ENCODE results near the gene WNT2B. TPM values are rescaled to one million over a fixed set of nuclear protein-coding genes. Genes with fewer than 3 reads are reported as not detected.
"Not testable (repeated sequence)": the region's sequence is repeated elsewhere in the genome, so short reads cannot be mapped to it uniquely, and the experiment has no call there.

WNT2B gene
- polyA plus RNA-seq, 6 donors from 2014 or later: 0.03 to 0.59 (median 0.20) TPM; not detected in 1

GRCh38 chr1:112487686-112488085 is 21.1 kb upstream of the WNT2B start:
- DNase-seq; H3K9me3 Mint-ChIP-seq; ATAC-seq (ENCODE audit: low read depth in 2 of 2); H3K4me3 Mint-ChIP-seq; H3K36me3 Mint-ChIP-seq; H3K4me1 Mint-ChIP-seq; H3K27ac Mint-ChIP-seq: not testable (repeated sequence)
- H3K27me3 Mint-ChIP-seq: peaks cover 19 to 28% (median 25%) of the 10 kb centered on the region in 3 donors

GRCh38 chr1:112488141-112488540 is 20.6 kb upstream of the WNT2B start:
- H3K27ac Mint-ChIP-seq: no peak overlapping the region
- no peaks in the 10 kb centered on the region for H3K36me3 Mint-ChIP-seq
- ATAC-seq (ENCODE audit: low read depth in 2 of 2) (no peak), DNase-seq (no peak)
- H3K4me1 Mint-ChIP-seq: no peaks in the 10 kb centered on the region
- H3K4me3 Mint-ChIP-seq: no peak overlapping the region
- H3K9me3 Mint-ChIP-seq: no peaks in the 10 kb centered on the region
- H3K27me3 Mint-ChIP-seq: peaks cover 23 to 27% (median 26%) of the 10 kb centered on the region in 3 donors

- Mint-ChIP-seq H3K9me3 (no peaks in the 10 kb centered on the region), H3K4me1 (no peaks in the 10 kb centered on the region), H3K36me3 (peaks cover 0 to 4% of the 10 kb centered on the region in 2 donors), H3K27ac (no peak overlapping the region), H3K27me3 (peaks cover 44 to 45% (median 45%) of the 10 kb centered on the region in 3 donors), H3K4me3 (no peak overlapping the region)
- ATAC-seq (ENCODE audit: low read depth in 2 of 2) (no peak), DNase-seq (no peak)
These were observed 16.7 kb upstream of the WNT2B start for GRCh38 chr1:112492076-112492475.

GRCh38 chr1:112493351-112493750 is 15.4 kb upstream of the WNT2B start:
- no peaks in the 10 kb centered on the region for H3K9me3 Mint-ChIP-seq
- H3K27ac Mint-ChIP-seq: peak overlapping the region in 1 of 6 donors; percentile 28
- H3K36me3 Mint-ChIP-seq: peaks cover 0 to 4% of the 10 kb centered on the region in 2 donors
- DNase-seq (no peak), ATAC-seq (ENCODE audit: low read depth in 2 of 2) (no peak)
- no peak overlapping the region for H3K4me3 Mint-ChIP-seq
- H3K4me1 Mint-ChIP-seq: no peaks in the 10 kb centered on the region
- peaks cover 55 to 58% (median 57%) of the 10 kb centered on the region in 3 donors for H3K27me3 Mint-ChIP-seq

GRCh38 chr1:112496290-112496689 is 12.5 kb upstream of the WNT2B start:
- Mint-ChIP-seq H3K27ac (no peak overlapping the region), H3K27me3 (peaks cover 62 to 68% (median 63%) of the 10 kb centered on the region in 3 donors), H3K4me1 (peaks cover 0 to 2% (median 0%) of the 10 kb centered on the region in 3 donors), H3K36me3 (peaks cover 0 to 4% of the 10 kb centered on the region in 2 donors), H3K4me3 (no peak overlapping the region), H3K9me3 (no peaks in the 10 kb centered on the region)
- ATAC-seq (ENCODE audit: low read depth in 2 of 2): no peak
- DNase-seq: no peak

- DNase-seq (peak; percentile 45), ATAC-seq (ENCODE audit: low read depth in 2 of 2) (peak; percentile 72 to 79)
- peaks cover 59 to 71% (median 69%) of the 10 kb centered on the region in 3 donors for H3K27me3 Mint-ChIP-seq
- H3K27ac Mint-ChIP-seq: peak overlapping the region in 2 of 6 donors; percentile 28 to 53
- peak overlapping the region; percentile 66 to 86 (median 80) for H3K4me3 Mint-ChIP-seq
- peaks cover 32 to 54% (median 35%) of the 10 kb centered on the region in 3 donors for H3K4me1 Mint-ChIP-seq
- no peaks in the 10 kb centered on the region for H3K36me3 Mint-ChIP-seq
- H3K9me3 Mint-ChIP-seq: no peaks in the 10 kb centered on the region
These were observed 6.7 kb upstream of the WNT2B start for GRCh38 chr1:112501810-112502641.

- H3K27ac Mint-ChIP-seq: peak overlapping the region in 1 of 6 donors; percentile 36
- peaks cover 60 to 68% (median 64%) of the 10 kb centered on the region in 3 donors for H3K27me3 Mint-ChIP-seq
- peaks cover 35 to 62% (median 42%) of the 10 kb centered on the region in 3 donors for H3K4me1 Mint-ChIP-seq
- ATAC-seq (ENCODE audit: low read depth in 2 of 2) (no peak), DNase-seq (no peak)
- no peaks in the 10 kb centered on the region for H3K36me3 Mint-ChIP-seq
- H3K4me3 Mint-ChIP-seq: peak overlapping the region in 6 of 8 donors; percentile 65 to 85 (median 78)
- no peaks in the 10 kb centered on the region for H3K9me3 Mint-ChIP-seq
These were observed 5.9 kb upstream of the WNT2B start for GRCh38 chr1:112502826-112503225.

- no peaks in the 10 kb centered on the region for H3K9me3 Mint-ChIP-seq
- peak overlapping the region in 2 of 6 donors; percentile 52 to 88 for H3K27ac Mint-ChIP-seq
- DNase-seq (no peak), ATAC-seq (ENCODE audit: low read depth in 2 of 2) (no peak)
- H3K4me3 Mint-ChIP-seq: peak overlapping the region in 1 of 8 donors; percentile 83
- H3K36me3 Mint-ChIP-seq: no peaks in the 10 kb centered on the region
- H3K27me3 Mint-ChIP-seq: peaks cover 50 to 55% (median 51%) of the 10 kb centered on the region in 3 donors
- H3K4me1 Mint-ChIP-seq: peaks cover 35 to 68% (median 49%) of the 10 kb centered on the region in 3 donors
These were observed 4.6 kb upstream of the WNT2B start for GRCh38 chr1:112504001-112504660.

GRCh38 chr1:112504661-112505399 is 3.9 kb upstream of the WNT2B start:
- Mint-ChIP-seq H3K36me3 (no peaks in the 10 kb centered on the region), H3K9me3 (no peaks in the 10 kb centered on the region), H3K27me3 (peaks cover 43 to 50% (median 44%) of the 10 kb centered on the region in 3 donors), H3K4me3 (peak overlapping the region in 5 of 8 donors; percentile 29 to 57 (median 47)), H3K4me1 (peaks cover 35 to 68% (median 49%) of the 10 kb centered on the region in 3 donors), H3K27ac (peak overlapping the region in 1 of 6 donors; percentile 32)
- ATAC-seq (ENCODE audit: low read depth in 2 of 2): no peak
- DNase-seq: no peak

GRCh38 chr1:112505400-112505785 is 3.4 kb upstream of the WNT2B start:
- Mint-ChIP-seq H3K27me3 (peaks cover 40 to 52% (median 41%) of the 10 kb centered on the region in 3 donors), H3K36me3 (no peaks in the 10 kb centered on the region), H3K4me1 (peaks cover 35 to 68% (median 49%) of the 10 kb centered on the region in 3 donors), H3K9me3 (no peaks in the 10 kb centered on the region), H3K4me3 (peak overlapping the region in 3 of 8 donors; percentile 29 to 57 (median 47)), H3K27ac (peak overlapping the region in 1 of 6 donors; percentile 32)
- ATAC-seq (ENCODE audit: low read depth in 2 of 2) (no peak), DNase-seq (no peak)

GRCh38 chr1:112505878-112506277 is 2.9 kb upstream of the WNT2B start:
- peak overlapping the region in 6 of 8 donors; percentile 22 to 89 (median 44) for H3K4me3 Mint-ChIP-seq
- peaks cover 35 to 68% (median 49%) of the 10 kb centered on the region in 3 donors for H3K4me1 Mint-ChIP-seq
- H3K27ac Mint-ChIP-seq: no peak overlapping the region
- H3K9me3 Mint-ChIP-seq: no peaks in the 10 kb centered on the region
- no peaks in the 10 kb centered on the region for H3K36me3 Mint-ChIP-seq
- ATAC-seq (ENCODE audit: low read depth in 2 of 2) (peak in 1 of 2 donors; percentile 13), DNase-seq (no peak)
- H3K27me3 Mint-ChIP-seq: peaks cover 38 to 50% (median 40%) of the 10 kb centered on the region in 3 donors

- ATAC-seq (ENCODE audit: low read depth in 2 of 2) (no peak), DNase-seq (no peak)
- Mint-ChIP-seq H3K27ac (no peak overlapping the region), H3K4me1 (peaks cover 35 to 66% (median 49%) of the 10 kb centered on the region in 3 donors), H3K4me3 (peak overlapping the region; percentile 5 to 89 (median 40)), H3K9me3 (no peaks in the 10 kb centered on the region), H3K36me3 (no peaks in the 10 kb centered on the region), H3K27me3 (peaks cover 34 to 46% (median 36%) of the 10 kb centered on the region in 3 donors)
These were observed 2.5 kb upstream of the WNT2B start for GRCh38 chr1:112506306-112506705.

- H3K27ac Mint-ChIP-seq: peak overlapping the region in 1 of 6 donors; percentile 82
- DNase-seq: no peak
- no peak for ATAC-seq (ENCODE audit: low read depth in 2 of 2)
- peak overlapping the region in 7 of 8 donors; percentile 66 to 89 (median 83) for H3K4me3 Mint-ChIP-seq
- H3K27me3 Mint-ChIP-seq: peaks cover 34 to 43% (median 35%) of the 10 kb centered on the region in 3 donors
- no peaks in the 10 kb centered on the region for H3K36me3 Mint-ChIP-seq
- H3K4me1 Mint-ChIP-seq: peaks cover 35 to 62% (median 49%) of the 10 kb centered on the region in 3 donors
- H3K9me3 Mint-ChIP-seq: no peaks in the 10 kb centered on the region
These were observed 2.0 kb upstream of the WNT2B start for GRCh38 chr1:112506731-112507130.
